HepG2 (cell line): Measurements from ENCODE around the gene KAT6B. TPM values are rescaled to one million over a fixed set of nuclear protein-coding genes. Genes with fewer than 3 reads are reported as not detected.

Experiments used
- ATAC-seq: fragments of 200-7000 bp; cut with Tn5 transposase; 3 replicates; pipeline ENCODE4 v1.9.1; 2020; ENCODE audit warnings: mild to moderate bottlenecking, moderate library complexity
- BruUV-seq: library from RNA; stranded (reverse); fragments of 400-500 nt; replicated peaks from 2 replicates; lab custom pipeline; 2021; lab: Mats Ljungman, UMichigan
- CTCF ChIA-PET: fragments of 300-600 bp; formaldehyde crosslinking; extraction: SDS; loops from one replicate; lab custom pipeline; 2021; ENCODE audit warnings: low total read pairs, inconsistent platforms, low intra/inter-chr PET ratio; lab: Yijun Ruan, JAX
- POLR2A ChIA-PET: fragments of 350-600 bp; sonication (Branson Sonifier 250); formaldehyde crosslinking; loops from one replicate; lab custom pipeline; 2020; ENCODE audit warnings: antibody characterized with exemption, inconsistent platforms; lab: Yijun Ruan, JAX
- DNase-seq: peaks from one replicate; pipeline ENCODE4 v3.0.0-alpha.2; 2015; ENCODE audit warnings: low spot score
- FAIRE-seq: peaks from 3 replicates; lab custom pipeline; 2011; peaks lifted over from hg19 to GRCh38; lab: Jason Lieb, UNC
- H2AFZ ChIP-seq: one replicate; pipeline ENCODE4 v1.6.1; 2011; ENCODE audit warnings: low read length, inconsistent platforms
- H3K27ac ChIP-seq: fragments of 300-600 bp; 3 replicates; pipeline ENCODE4 v1.8.0; 2011; ENCODE audit warnings: mixed run types, mild to moderate bottlenecking, mixed read lengths, low read length, inconsistent platforms; ENCODE audit not compliant: insufficient read depth; ENCODE audit errors: extremely low read length
- H3K27me3 ChIP-seq, 2 experiments: fragments of 200-600 bp in 1 of 2; 2 replicates in 1 of 2; 3 replicates in 1 of 2; pipeline versions ENCODE4 v1.6.0 to v1.8.0; 2011; ENCODE audit warnings: low read length in 2 of 2, mild to moderate bottlenecking in 2 of 2, moderate library complexity in 2 of 2, inconsistent platforms in 1 of 2; ENCODE audit not compliant: insufficient read depth in 2 of 2, control insufficient read depth in 1 of 2
- H3K36me3 ChIP-seq, 2 experiments: fragments of 200-600 bp in 1 of 2; replicated peaks in 1 of 2; 2 replicates in 1 of 2; 3 replicates in 1 of 2; pipeline versions ENCODE4 v1.5.1 to v1.8.0; 2011; ENCODE audit warnings: low read length in 2 of 2, inconsistent platforms in 1 of 2; ENCODE audit not compliant: insufficient read depth in 2 of 2, control insufficient read depth in 1 of 2
- H3K4me1 ChIP-seq: 2 replicates; pipeline ENCODE4 v1.5.1; 2012; ENCODE audit warnings: low read length, inconsistent platforms; ENCODE audit not compliant: insufficient read depth
- H3K4me2 ChIP-seq: 2 replicates; pipeline ENCODE4 v1.6.0; 2011; ENCODE audit warnings: low read depth, low read length, inconsistent platforms
- H3K4me3 ChIP-seq, 3 experiments: fragments of 200-600 bp in 1 of 3; sonication (generic), shearing (Covaris generic) in 1 of 3; replicated peaks in 1 of 3; 2 replicates each; pipeline ENCODE4 v1.5.1; 2011 to 2016; ENCODE audit warnings: low read length in 3 of 3, inconsistent platforms in 2 of 3, low read depth in 2 of 3, mild to moderate bottlenecking in 2 of 3, control low read depth in 1 of 3, mixed read lengths in 1 of 3; ENCODE audit not compliant: insufficient read depth in 1 of 3
- H3K79me2 ChIP-seq: one replicate; pipeline ENCODE4 v1.6.1; 2011; ENCODE audit warnings: low read length, inconsistent platforms; ENCODE audit not compliant: insufficient read depth
- H3K9ac ChIP-seq: 2 replicates; pipeline ENCODE4 v1.6.0; 2011; ENCODE audit warnings: mild to moderate bottlenecking, low read depth, low read length, inconsistent platforms; ENCODE audit not compliant: insufficient read depth
- H3K9me3 ChIP-seq: 2 replicates; pipeline ENCODE4 v1.5.1; 2012; ENCODE audit warnings: mild to moderate bottlenecking, low read length
- H4K20me1 ChIP-seq: 2 replicates; pipeline ENCODE4 v1.6.0; 2011; ENCODE audit warnings: inconsistent platforms, mild to moderate bottlenecking, low read length, moderate library complexity; ENCODE audit not compliant: insufficient read depth
- POGZ ChIP-seq: sonication (generic); formaldehyde crosslinking; IDR thresholded peaks from 2 replicates; pipeline ENCODE4 v1.4.0; 2020; ENCODE audit warnings: mild to moderate bottlenecking, missing genetic modification reagents
- POLR2G ChIP-seq: fragments of 200-400 bp; formaldehyde crosslinking; IDR thresholded peaks from 2 replicates; pipeline ENCODE4 v1.6.1; 2018; ENCODE audit warnings: mild to moderate bottlenecking, low read depth, low read length, moderate library complexity
- WGBS: methylation state at CpG from one replicate; pipeline ENCODE4 v1.1.6; 2017; ENCODE audit warnings: low lambda C conversion rate; 5-methylcytosine and 5-hydroxymethylcytosine counted together
- in situ Hi-C: cut with HindIII; loops from 2 replicates; pipeline ENCODE4 v1.10.0; 2017; ENCODE audit warnings: low pct_unique_long_range_greater_than_20kb; ENCODE audit not compliant: extremely low pct_ligation_motif_present
- intact Hi-C: fragments of 100-400 bp; cut with micrococcal nuclease; formaldehyde crosslinking; loops from one replicate; pipeline ENCODE4 v1.10.0; 2022; ENCODE audit not compliant: unreplicated experiment
- polyA plus RNA-seq, 8 experiments: library from polyadenylated mRNA; depleted of rRNA in 3 of 8; stranded (reverse) in 7 of 8; unstranded in 1 of 8; fragments of >200 nt; fragmentation: Illumina TruSeq in 4 of 8; extraction: Trizol in 4 of 8; gene quantifications; 2 replicates each; pipeline versions ENCODE4 v1.2.1 to v1.2.3, GENCODE V29; 2011 to 2016; ENCODE audit warnings: low read depth in 4 of 8, missing spikeins in 1 of 8, mixed read lengths in 1 of 8; ENCODE audit not compliant: insufficient read depth in 1 of 8
- total RNA-seq, 5 experiments: library from RNA; depleted of rRNA; stranded (reverse); fragments of >200 nt; fragmentation: Illumina TruSeq; extraction: Trizol; gene quantifications; 2 replicates each; pipeline ENCODE4 v1.2.3, GENCODE V29; 2016; ENCODE audit warnings: low read depth in 1 of 5
- TF ChIP-seq, protein P1 (sequence below): sonication (generic); formaldehyde crosslinking; IDR thresholded peaks from 2 replicates; pipeline ENCODE4 v1.4.0; 2020; ENCODE audit warnings: missing genetic modification reagents

Gene KAT6B
- total and polyA plus RNA-seq, 2 of the 13 experiments (the other 11 are each of a cell fraction or from before 2014, with no cell fraction given) = 3.0 to 9.5 TPM

DNA sequence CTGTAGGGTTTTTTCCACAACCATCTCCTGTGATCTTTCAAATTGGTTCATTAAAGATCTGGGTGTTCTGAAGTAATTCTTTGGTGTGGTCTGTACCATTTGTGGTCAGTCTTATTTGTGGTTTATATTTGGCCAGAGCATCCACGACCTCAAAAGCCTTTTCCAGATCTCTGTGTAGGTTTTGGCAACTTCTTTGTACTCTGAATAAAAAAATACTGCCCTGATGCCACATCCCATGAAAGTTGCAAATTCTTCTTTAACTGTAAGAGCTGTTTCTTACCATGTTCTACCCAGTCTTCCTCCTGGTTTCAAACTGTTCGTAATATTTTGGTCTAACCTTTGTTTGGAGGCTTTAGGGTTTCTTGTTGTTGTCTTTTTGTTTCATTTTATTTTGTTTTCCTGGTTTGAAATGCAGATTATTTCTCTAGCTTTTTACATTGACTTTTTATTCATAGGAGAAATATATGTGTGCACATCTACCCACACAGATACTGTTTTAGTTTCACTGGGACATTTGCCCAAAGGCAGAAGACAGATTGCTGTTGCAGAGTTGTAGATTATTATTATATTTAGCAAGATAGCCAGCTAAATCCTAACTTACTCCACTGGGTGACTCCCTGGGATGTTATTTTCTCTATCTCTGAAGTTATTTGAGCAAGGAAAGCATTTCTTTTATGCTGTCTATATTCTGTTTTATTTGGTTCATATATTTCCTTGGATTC, 161.8 kb downstream of the KAT6B start (continued):
- TF ChIP-seq POLR2G = no peak

DNA sequence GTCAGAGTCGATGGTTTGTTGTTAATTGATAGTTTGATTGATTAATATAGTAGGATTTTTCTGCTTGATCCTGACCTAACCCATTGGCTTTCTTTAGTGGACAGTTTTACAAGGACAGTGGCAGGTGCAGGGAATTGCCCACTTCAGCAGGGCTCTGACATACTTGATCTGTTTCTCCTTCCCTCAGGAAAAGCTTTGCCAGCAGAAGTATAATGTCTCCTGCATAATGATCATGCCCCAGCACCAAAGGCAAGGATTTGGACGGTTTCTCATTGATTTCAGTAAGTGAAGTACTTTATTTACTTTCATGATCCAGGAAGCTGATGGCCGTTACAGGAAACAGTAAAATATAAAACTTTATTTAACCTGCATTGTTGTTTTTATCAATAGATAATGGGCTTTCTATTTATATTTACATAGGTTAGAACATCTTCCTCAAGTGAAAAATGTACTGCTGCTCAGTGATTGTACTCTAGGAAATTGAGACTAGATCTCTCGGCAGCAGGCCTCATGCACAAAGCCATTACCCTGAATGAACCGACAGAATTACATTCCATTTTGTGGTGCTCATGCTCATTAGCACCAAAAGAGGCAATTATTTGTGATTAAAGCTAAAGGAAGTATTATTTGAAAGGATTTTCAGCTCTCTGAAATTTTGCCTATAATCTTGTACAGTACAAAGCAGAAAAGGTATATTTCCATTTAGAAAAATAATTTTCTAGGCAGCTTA, 162.6 kb downstream of the KAT6B start:
- Histone ChIP-seq H3K9me3 (no peaks in the 10 kb centered on the region), H3K36me3 (peaks cover 3 to 17% of the 10 kb centered on the region in 2 experiments; a peak in 3 of 5 replicates), H3K27ac (no peak overlapping the region), H3K79me2 (no peaks in the 10 kb centered on the region), H2AFZ (no peak overlapping the region), H3K4me2 (no peak overlapping the region), H4K20me1 (no peaks in the 10 kb centered on the region), H3K9ac (no peak overlapping the region), H3K4me3 (no peak overlapping the region), H3K27me3 (no peaks in the 10 kb centered on the region), H3K4me1 (no peaks in the 10 kb centered on the region)
- TF ChIP-seq, protein P1, sequence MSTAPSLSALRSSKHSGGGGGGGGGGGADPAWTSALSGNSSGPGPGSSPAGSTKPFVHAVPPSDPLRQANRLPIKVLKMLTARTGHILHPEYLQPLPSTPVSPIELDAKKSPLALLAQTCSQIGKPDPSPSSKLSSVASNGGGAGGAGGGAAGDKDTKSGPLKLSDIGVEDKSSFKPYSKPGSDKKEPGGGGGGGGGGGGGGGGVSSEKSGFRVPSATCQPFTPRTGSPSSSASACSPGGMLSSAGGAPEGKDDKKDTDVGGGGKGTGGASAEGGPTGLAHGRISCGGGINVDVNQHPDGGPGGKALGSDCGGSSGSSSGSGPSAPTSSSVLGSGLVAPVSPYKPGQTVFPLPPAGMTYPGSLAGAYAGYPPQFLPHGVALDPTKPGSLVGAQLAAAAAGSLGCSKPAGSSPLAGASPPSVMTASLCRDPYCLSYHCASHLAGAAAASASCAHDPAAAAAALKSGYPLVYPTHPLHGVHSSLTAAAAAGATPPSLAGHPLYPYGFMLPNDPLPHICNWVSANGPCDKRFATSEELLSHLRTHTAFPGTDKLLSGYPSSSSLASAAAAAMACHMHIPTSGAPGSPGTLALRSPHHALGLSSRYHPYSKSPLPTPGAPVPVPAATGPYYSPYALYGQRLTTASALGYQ = no peak
- no peak for TF ChIP-seq POGZ (CRISPR knock-in tag)
- in situ Hi-C loops (no loop called here), intact Hi-C loops (no loop called here)
- CTCF ChIA-PET = no interaction called here
- 80% methylated on average over 5 of the region's 5 CpGs for WGBS
- FAIRE-seq = no peak
- no peak for DNase-seq
- no TSS peak for BruUV-seq
- no peak for ATAC-seq
- POLR2A ChIA-PET = no interaction called here
